ENCODE results near the gene HBS1L.

DNA sequence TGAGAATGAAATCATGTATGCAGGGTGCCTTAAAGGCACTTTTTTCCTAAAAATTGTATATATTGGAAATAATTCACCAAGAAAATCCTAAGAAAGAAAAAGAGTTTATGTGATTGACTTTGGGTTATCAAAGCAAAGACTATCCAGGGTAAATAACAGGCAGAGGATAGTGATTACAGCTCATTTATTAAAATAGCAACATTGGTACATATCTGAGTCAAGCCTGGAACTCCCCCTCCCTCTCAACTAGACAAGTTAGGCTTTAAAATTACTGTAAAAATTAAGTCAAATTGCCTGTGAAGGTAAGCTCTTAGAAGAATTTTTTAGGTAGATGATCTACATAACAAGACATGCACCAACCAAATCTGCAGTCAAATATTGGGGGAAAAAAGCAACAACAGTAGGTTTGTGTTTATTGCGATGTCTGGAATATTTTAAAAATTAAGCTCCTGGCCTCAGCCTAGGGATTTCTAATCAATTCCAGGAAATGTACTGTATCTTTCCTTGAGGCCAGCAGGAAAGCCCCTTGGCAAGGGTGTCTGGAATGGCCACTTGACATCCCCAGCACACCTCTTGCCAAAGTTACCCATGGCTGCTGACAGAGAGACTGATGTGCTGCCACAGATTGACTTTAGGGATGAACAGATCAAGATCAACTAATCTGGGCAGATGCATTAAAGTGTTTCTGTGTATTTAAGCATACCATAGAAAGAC, 31.2 kb upstream of the HBS1L start:
- TF ChIP-seq SMC3 (IDR thresholded peaks at IDR 0.05; ENCODE audit: borderline replicate concordance, low read length), result no peak
- no peak for TF ChIP-seq ZSCAN29 (IDR thresholded peaks at IDR 0.05)
- no peak for TF ChIP-seq ZNF274 (IDR thresholded peaks at IDR 0.05; ENCODE audit: insufficient read depth, insufficient read length)
- TF ChIP-seq, protein P1, sequence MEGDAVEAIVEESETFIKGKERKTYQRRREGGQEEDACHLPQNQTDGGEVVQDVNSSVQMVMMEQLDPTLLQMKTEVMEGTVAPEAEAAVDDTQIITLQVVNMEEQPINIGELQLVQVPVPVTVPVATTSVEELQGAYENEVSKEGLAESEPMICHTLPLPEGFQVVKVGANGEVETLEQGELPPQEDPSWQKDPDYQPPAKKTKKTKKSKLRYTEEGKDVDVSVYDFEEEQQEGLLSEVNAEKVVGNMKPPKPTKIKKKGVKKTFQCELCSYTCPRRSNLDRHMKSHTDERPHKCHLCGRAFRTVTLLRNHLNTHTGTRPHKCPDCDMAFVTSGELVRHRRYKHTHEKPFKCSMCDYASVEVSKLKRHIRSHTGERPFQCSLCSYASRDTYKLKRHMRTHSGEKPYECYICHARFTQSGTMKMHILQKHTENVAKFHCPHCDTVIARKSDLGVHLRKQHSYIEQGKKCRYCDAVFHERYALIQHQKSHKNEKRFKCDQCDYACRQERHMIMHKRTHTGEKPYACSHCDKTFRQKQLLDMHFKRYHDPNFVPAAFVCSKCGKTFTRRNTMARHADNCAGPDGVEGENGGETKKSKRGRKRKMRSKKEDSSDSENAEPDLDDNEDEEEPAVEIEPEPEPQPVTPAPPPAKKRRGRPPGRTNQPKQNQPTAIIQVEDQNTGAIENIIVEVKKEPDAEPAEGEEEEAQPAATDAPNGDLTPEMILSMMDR (IDR thresholded peaks at IDR 0.05 in 2 of 3, conservative IDR thresholded peaks at IDR 0.05 in 1 of 3; ENCODE audit: control insufficient read depth in 2 of 3, extremely low read depth in 1 of 3, insufficient read depth in 1 of 3, low read depth in 3 of 3, low read length in 3 of 3), result no peak
- TF ChIP-seq HCFC1 (IDR thresholded peaks at IDR 0.05; ENCODE audit: low read length), result no peak
- no peak for TF ChIP-seq SRF (IDR thresholded peaks at IDR 0.05; ENCODE audit: low read depth in 2 of 2, low read length in 2 of 2)
- TF ChIP-seq, protein P2, sequence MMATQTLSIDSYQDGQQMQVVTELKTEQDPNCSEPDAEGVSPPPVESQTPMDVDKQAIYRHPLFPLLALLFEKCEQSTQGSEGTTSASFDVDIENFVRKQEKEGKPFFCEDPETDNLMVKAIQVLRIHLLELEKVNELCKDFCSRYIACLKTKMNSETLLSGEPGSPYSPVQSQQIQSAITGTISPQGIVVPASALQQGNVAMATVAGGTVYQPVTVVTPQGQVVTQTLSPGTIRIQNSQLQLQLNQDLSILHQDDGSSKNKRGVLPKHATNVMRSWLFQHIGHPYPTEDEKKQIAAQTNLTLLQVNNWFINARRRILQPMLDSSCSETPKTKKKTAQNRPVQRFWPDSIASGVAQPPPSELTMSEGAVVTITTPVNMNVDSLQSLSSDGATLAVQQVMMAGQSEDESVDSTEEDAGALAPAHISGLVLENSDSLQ (IDR thresholded peaks at IDR 0.05), result no peak
- TF ChIP-seq, protein P3, sequence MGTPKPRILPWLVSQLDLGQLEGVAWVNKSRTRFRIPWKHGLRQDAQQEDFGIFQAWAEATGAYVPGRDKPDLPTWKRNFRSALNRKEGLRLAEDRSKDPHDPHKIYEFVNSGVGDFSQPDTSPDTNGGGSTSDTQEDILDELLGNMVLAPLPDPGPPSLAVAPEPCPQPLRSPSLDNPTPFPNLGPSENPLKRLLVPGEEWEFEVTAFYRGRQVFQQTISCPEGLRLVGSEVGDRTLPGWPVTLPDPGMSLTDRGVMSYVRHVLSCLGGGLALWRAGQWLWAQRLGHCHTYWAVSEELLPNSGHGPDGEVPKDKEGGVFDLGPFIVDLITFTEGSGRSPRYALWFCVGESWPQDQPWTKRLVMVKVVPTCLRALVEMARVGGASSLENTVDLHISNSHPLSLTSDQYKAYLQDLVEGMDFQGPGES (IDR thresholded peaks at IDR 0.05), result no peak

Measured in GM12878 (cell line).